ENCODE results near the gene SNAI1.

DNA sequence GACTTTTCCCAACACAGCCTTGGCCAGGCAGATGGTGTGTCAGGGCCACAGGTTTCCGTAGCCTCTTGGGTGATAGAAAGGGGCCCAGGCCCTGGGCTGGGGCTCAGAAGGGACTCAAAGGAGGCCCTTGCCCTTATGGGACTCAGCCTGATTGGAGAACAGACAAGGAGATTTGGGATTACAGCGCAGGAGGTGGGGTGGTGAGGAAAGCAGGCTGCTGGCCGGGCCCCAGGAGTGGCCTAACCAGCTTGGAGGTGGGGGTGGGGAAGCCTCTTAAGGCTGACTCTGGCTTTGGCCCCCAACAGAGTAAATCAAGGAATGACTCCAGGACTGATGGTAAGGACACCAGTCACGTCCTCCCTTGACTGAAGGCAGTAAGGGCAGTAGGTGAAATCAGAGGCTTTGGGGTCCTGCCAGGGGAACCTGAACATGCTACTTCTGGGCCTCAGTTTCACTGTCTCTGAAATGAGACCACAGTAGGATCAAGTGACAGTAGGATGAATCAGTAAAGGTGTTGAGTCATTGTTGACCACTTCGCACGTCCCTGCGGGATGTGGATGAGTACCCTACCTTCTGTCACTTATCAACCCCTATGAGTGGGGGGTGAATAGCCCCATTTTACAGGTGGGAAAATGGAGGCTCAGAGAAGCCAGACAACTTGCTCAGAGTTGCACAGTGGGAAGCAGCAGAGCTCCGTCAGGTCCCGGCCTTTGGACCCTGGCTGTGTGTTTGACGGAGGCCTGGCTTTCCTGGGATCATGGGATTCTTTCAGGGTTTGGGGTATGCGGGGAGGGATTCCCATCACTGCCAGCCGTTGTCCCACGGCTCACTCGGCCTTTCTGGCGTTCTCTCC, 4.5 kb downstream of the SNAI1 start:
- TF ChIP-seq, protein P1, sequence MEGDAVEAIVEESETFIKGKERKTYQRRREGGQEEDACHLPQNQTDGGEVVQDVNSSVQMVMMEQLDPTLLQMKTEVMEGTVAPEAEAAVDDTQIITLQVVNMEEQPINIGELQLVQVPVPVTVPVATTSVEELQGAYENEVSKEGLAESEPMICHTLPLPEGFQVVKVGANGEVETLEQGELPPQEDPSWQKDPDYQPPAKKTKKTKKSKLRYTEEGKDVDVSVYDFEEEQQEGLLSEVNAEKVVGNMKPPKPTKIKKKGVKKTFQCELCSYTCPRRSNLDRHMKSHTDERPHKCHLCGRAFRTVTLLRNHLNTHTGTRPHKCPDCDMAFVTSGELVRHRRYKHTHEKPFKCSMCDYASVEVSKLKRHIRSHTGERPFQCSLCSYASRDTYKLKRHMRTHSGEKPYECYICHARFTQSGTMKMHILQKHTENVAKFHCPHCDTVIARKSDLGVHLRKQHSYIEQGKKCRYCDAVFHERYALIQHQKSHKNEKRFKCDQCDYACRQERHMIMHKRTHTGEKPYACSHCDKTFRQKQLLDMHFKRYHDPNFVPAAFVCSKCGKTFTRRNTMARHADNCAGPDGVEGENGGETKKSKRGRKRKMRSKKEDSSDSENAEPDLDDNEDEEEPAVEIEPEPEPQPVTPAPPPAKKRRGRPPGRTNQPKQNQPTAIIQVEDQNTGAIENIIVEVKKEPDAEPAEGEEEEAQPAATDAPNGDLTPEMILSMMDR (IDR thresholded peaks at IDR 0.05): no peak
- no peak for TF ChIP-seq POLR2A (IDR thresholded peaks at IDR 0.05)

Data from body of pancreas (tissue), 4 donors.